Measurements from ENCODE around the gene RAD51B. TPM values are rescaled to one million over a fixed set of nuclear protein-coding genes. Genes with fewer than 3 reads are reported as not detected.

Gene RAD51B
- total and polyA plus RNA-seq, 8 donors: 10.8 to 18.3 (median 14.1) TPM

GRCh38 chr14:68636597-68636996 lies 817.0 kb downstream of the RAD51B start:
- ATAC-seq (no peak), DNase-seq (no peak)
- peaks cover 24 to 36% of the 10 kb centered on the region in 2 donors for H3K4me1 ChIP-seq
- peaks cover 0 to 8% of the 10 kb centered on the region in 2 donors for H3K9me3 ChIP-seq
- intact Hi-C loops (cut with DNase I): no loop called here
- no peak for TF ChIP-seq CTCF (IDR thresholded peaks at IDR 0.05)
- H3K36me3 ChIP-seq: no peaks in the 10 kb centered on the region
- H3K27me3 ChIP-seq: no peaks in the 10 kb centered on the region
- H3K4me3 ChIP-seq: no peak overlapping the region
- peak overlapping the region in 1 of 2 donors; percentile 71 for H3K27ac ChIP-seq

- intact Hi-C loops (cut with DNase I): no loop called here
- DNase-seq: peak in 2 of 4 donors; percentile 83 to 92
- Histone ChIP-seq H3K9me3 (peaks cover 0 to 12% of the 10 kb centered on the region in 2 donors), H3K36me3 (no peaks in the 10 kb centered on the region), H3K4me1 (peaks cover 24 to 36% of the 10 kb centered on the region in 2 donors), H3K27me3 (no peaks in the 10 kb centered on the region), H3K4me3 (no peak overlapping the region), H3K27ac (peak overlapping the region; percentile 71)
- no peak for TF ChIP-seq CTCF (IDR thresholded peaks at IDR 0.05)
- peak; percentile 58 for ATAC-seq
Measured at GRCh38 chr14:68637106-68638021, 817.8 kb downstream of the RAD51B start.

DNA sequence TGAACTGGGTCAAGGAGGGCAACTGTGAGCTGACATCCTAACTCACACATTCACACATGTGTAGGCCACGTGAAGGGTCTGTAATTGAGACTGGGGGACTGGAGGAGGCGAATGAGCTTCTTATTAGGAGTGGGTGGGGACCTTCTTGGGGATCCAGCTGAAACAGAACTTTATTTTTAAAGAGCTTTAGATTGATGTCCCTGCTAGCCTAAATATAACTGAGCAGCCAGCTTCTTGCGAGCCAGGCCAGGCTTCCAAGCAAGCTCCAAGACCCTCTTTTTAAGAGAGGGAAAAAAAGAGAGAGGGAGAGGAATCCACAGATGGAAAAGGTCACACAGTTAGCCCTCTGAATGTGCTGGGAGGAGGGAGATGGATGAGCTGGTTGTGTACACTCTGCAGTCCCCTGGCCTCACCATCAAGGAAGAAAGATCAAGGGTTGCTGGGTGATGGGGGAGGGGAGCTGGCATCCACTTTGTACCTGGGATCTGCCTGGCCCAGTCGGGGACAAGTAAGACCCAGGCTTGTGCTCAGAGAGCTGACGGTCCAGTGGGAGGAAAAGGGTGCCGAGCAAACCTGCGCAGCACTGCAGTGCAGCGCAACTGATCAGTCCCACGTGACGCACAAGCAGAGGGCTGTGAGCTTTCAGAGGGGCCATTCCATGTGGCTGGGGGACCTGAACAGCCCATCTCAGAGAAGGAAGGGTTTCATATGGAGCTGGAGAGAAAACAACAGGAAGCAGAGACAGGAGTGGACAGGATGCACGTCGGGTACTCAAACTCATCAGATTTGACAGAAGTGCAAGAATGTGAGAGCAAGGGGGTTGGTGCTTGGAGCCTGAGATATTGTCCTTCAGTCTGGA lies 818.8 kb downstream of the RAD51B start:
- intact Hi-C loops (cut with DNase I): no loop called here
- TF ChIP-seq CTCF (IDR thresholded peaks at IDR 0.05): no peak
- H3K27me3 ChIP-seq: no peaks in the 10 kb centered on the region
- H3K36me3 ChIP-seq: no peaks in the 10 kb centered on the region
- peaks cover 18 to 32% of the 10 kb centered on the region in 2 donors for H3K4me1 ChIP-seq
- ATAC-seq (peak; percentile 7), DNase-seq (peak in 1 of 4 donors; percentile 76)
- no peak overlapping the region for H3K4me3 ChIP-seq
- peaks cover 0 to 12% of the 10 kb centered on the region in 2 donors for H3K9me3 ChIP-seq
- peak overlapping the region; percentile 71 for H3K27ac ChIP-seq

DNA sequence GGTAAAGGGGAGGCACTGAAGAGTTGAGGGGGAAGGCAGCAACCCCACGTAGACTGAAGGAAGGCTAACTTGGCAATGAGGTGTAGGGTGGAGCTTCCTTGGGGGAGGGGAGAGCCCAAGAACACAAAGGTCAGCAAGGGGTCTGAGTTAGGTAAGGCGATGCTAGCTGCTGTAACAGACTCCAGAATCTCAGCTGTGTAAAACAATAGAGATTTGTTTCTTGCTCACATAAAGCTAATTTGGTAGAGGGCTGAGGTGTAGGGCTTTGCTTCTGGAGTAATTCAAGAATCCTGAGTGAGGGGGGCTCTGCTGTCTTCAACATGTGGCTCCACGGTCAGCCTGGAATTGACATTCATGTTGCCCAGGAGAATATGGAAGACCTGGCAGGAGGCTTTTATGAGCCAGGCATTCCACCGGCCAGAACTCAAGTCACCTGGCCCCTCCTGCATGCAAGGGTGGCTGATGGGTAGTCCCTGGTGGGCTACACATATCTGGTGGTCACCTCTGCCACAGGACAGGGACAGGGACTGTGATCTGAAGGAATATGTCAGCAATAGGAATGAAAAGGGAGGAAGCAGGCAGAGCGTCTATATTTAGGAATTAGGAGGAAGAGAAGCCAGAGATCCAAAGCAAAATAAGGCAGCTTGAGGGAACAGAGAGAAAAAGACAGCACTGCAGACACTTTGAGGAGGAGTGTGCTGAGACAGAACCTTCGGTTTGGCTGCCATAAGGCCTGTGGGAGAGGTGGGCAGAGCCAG lies 819.6 kb downstream of the RAD51B start:
- TF ChIP-seq CTCF (IDR thresholded peaks at IDR 0.05): no peak
- H3K27ac ChIP-seq: peak overlapping the region; percentile 71
- ATAC-seq (no peak), DNase-seq (no peak)
- no peaks in the 10 kb centered on the region for H3K36me3 ChIP-seq
- H3K4me3 ChIP-seq: no peak overlapping the region
- H3K27me3 ChIP-seq: no peaks in the 10 kb centered on the region
- intact Hi-C loops (cut with DNase I): no loop called here
- H3K4me1 ChIP-seq: peaks cover 12 to 25% of the 10 kb centered on the region in 2 donors
- peaks cover 0 to 12% of the 10 kb centered on the region in 2 donors for H3K9me3 ChIP-seq

Data from left lung (tissue), 10 donors.